SK-N-SH treated with all-trans-retinoic acid at 6 μM for 48 hours (cell line): ENCODE measurements around the gene AR.

ENCODE experiments used
- OSR1 ChIP-seq: fragments of 250-450 bp; sonication (Bioruptor Pico); IDR thresholded peaks from 2 replicates; pipeline ENCODE4 v1.8.0; 2022; ENCODE audit warnings: moderate library complexity, mild to moderate bottlenecking, inconsistent platforms
- PATZ1 ChIP-seq: fragments of 250-450 bp; sonication (Bioruptor Pico); IDR thresholded peaks from 2 replicates; pipeline ENCODE4 v1.8.0; 2020; ENCODE audit warnings: mild to moderate bottlenecking, moderate library complexity, borderline replicate concordance
- RARB ChIP-seq: fragments of 250-450 bp; sonication (Bioruptor Pico); IDR thresholded peaks from 2 replicates; pipeline ENCODE4 v1.8.0; 2021; ENCODE audit warnings: mild to moderate bottlenecking, moderate library complexity
- SNAI2 ChIP-seq: fragments of 250-450 bp; sonication (Bioruptor Pico); IDR thresholded peaks from 2 replicates; pipeline ENCODE4 v1.5.0; 2020; ENCODE audit warnings: mild to moderate bottlenecking, moderate library complexity
- TOX ChIP-seq: fragments of 250-450 bp; sonication (Bioruptor Pico); IDR thresholded peaks from 2 replicates; pipeline ENCODE4 v1.8.0; 2021; ENCODE audit warnings: mild to moderate bottlenecking, moderate library complexity, borderline replicate concordance
- TSHZ2 ChIP-seq: fragments of 250-450 bp; sonication (Bioruptor Pico); IDR thresholded peaks from 2 replicates; pipeline ENCODE4 v1.5.0; 2020; ENCODE audit warnings: mild to moderate bottlenecking, moderate library complexity
- ZC3H10 ChIP-seq: fragments of 250-450 bp; sonication (Bioruptor Pico); IDR thresholded peaks from 2 replicates; pipeline ENCODE4 v1.5.1; 2021; ENCODE audit warnings: mild to moderate bottlenecking, moderate library complexity
- ZFP30 ChIP-seq: fragments of 450-650 bp; formaldehyde crosslinking; IDR thresholded peaks from 2 replicates; pipeline ENCODE4 v1.5.0; 2022; ENCODE audit warnings: mild to moderate bottlenecking, moderate library complexity

GRCh38 chrX:67731061-67731460 is 187.2 kb downstream of the AR start:
- TF ChIP-seq OSR1 (CRISPR knock-in tag), result no peak
- TF ChIP-seq TOX (CRISPR knock-in tag), result no peak
- TF ChIP-seq RARB (CRISPR knock-in tag), result no peak
- no peak for TF ChIP-seq ZFP30 (CRISPR knock-in tag)
- TF ChIP-seq ZC3H10 (CRISPR knock-in tag), result no peak
- no peak for TF ChIP-seq PATZ1 (CRISPR knock-in tag)
- TF ChIP-seq TSHZ2 (CRISPR knock-in tag), result no peak
- no peak for TF ChIP-seq SNAI2 (CRISPR knock-in tag)
